H1 (cell line): ENCODE measurements around the gene CLCA1. TPM values are rescaled to one million over a fixed set of nuclear protein-coding genes. Genes with fewer than 3 reads are reported as not detected.

Experiments
- CTCF ChIA-PET: fragments of 300-600 bp; sonication (Branson Sonifier 250); formaldehyde crosslinking; loops from one replicate; lab custom pipeline; 2021; ENCODE audit not compliant: partially characterized antibody; lab: Charles Lee
- POLR2A ChIA-PET: fragments of 300-600 bp; sonication (Branson Sonifier 250); formaldehyde crosslinking; loops from one replicate; lab custom pipeline; 2021; ENCODE audit warnings: inconsistent platforms; ENCODE audit not compliant: partially characterized antibody; lab: Charles Lee
- DNase-seq, 2 experiments: peaks; one replicate each; pipeline versions ENCODE4 v3.0.0 to v3.0.0-alpha.2; 2010 to 2022; ENCODE audit warnings: low spot score in 2 of 2, low read depth in 1 of 2, mixed read lengths in 1 of 2
- FAIRE-seq: peaks from 2 replicates; lab custom pipeline; 2011; peaks lifted over from hg19 to GRCh38; lab: Jason Lieb, UNC
- H2AFZ ChIP-seq: 2 replicates; pipeline ENCODE4 v1.8.1; 2012; ENCODE audit warnings: low read length, inconsistent platforms
- H2AK5ac ChIP-seq: 2 replicates; pipeline ENCODE4 v1.6.1; 2013; ENCODE audit warnings: low read depth, low read length
- H2BK120ac ChIP-seq: replicated peaks from 2 replicates; pipeline ENCODE3; 2013; ENCODE audit warnings: low read depth, low read length, inconsistent platforms
- H2BK12ac ChIP-seq: 2 replicates; pipeline ENCODE4 v1.6.1; 2013; ENCODE audit warnings: low read depth, low read length
- H2BK15ac ChIP-seq: 2 replicates; pipeline ENCODE4 v1.6.1; 2013; ENCODE audit warnings: low read length
- H2BK20ac ChIP-seq: 2 replicates; pipeline ENCODE4 v1.6.1; 2013; ENCODE audit warnings: low read length
- H2BK5ac ChIP-seq: 2 replicates; pipeline ENCODE4 v1.6.1; 2013; ENCODE audit warnings: low read depth, low read length
- H3K14ac ChIP-seq: 2 replicates; pipeline ENCODE4 v1.6.1; 2013; ENCODE audit warnings: inconsistent platforms; ENCODE audit not compliant: insufficient read length
- H3K18ac ChIP-seq: 2 replicates; pipeline ENCODE4 v1.6.1; 2013; ENCODE audit warnings: low read length; ENCODE audit errors: extremely low read depth
- H3K23ac ChIP-seq: 2 replicates; pipeline ENCODE4 v1.6.1; 2013; ENCODE audit warnings: inconsistent platforms; ENCODE audit not compliant: insufficient read length
- H3K23me2 ChIP-seq: 2 replicates; pipeline ENCODE4 v1.6.1; 2013; ENCODE audit warnings: low read depth, low read length
- H3K27ac ChIP-seq: 2 replicates; pipeline ENCODE4 v1.6.1; 2011; ENCODE audit warnings: low read depth, low read length, inconsistent platforms
- H3K27me3 ChIP-seq, 4 experiments: replicated peaks in 1 of 4; 1 replicate in 1 of 4; 2 replicates in 3 of 4; pipeline versions ENCODE4 v1.6.1 to v1.8.1; 2011 to 2013; ENCODE audit warnings: low read length in 3 of 4, mild to moderate bottlenecking in 3 of 4, inconsistent platforms in 2 of 4, mixed read lengths in 2 of 4, moderate library complexity in 1 of 4; ENCODE audit not compliant: control insufficient read depth in 3 of 4, insufficient read depth in 3 of 4; ENCODE audit errors: extremely low read depth in 1 of 4
- H3K36me3 ChIP-seq, 4 experiments: 2 replicates each; pipeline versions ENCODE4 v1.6.1 to v1.8.1; 2011 to 2013; ENCODE audit warnings: mild to moderate bottlenecking in 4 of 4, low read length in 3 of 4, moderate library complexity in 2 of 4, control low read depth in 1 of 4, inconsistent platforms in 1 of 4; ENCODE audit not compliant: insufficient read depth in 4 of 4, control insufficient read depth in 2 of 4
- H3K4ac ChIP-seq: replicated peaks from 2 replicates; pipeline ENCODE3; 2013; ENCODE audit warnings: low read length, low read depth, mixed read lengths, inconsistent platforms; ENCODE audit not compliant: insufficient read length
- H3K4me1 ChIP-seq, 4 experiments: replicated peaks in 1 of 4; 1 replicate in 1 of 4; 2 replicates in 3 of 4; pipeline versions ENCODE4 v1.6.1 to v1.8.1; 2011 to 2013; ENCODE audit warnings: low read length in 3 of 4, inconsistent platforms in 2 of 4, mixed read lengths in 1 of 4; ENCODE audit not compliant: insufficient read depth in 4 of 4, control insufficient read depth in 3 of 4
- H3K4me2 ChIP-seq, 2 experiments: 2 replicates each; pipeline versions ENCODE4 v1.6.1 to v1.8.1; 2011 to 2013; ENCODE audit warnings: low read depth in 2 of 2, low read length in 2 of 2, control low read depth in 1 of 2, inconsistent platforms in 1 of 2, mild to moderate bottlenecking in 1 of 2; ENCODE audit not compliant: insufficient read depth in 1 of 2
- H3K4me3 ChIP-seq, 4 experiments: fragments of 200-600, 300-600 bp in 1 of 4; sonication (generic), shearing (Covaris generic), sonication (Bioruptor Twin) in 1 of 4; 2 replicates each; pipeline versions ENCODE4 v1.5.1 to v1.8.1; 2011 to 2016; ENCODE audit warnings: low read length in 4 of 4, low read depth in 3 of 4, control low read depth in 2 of 4, inconsistent platforms in 2 of 4, mild to moderate bottlenecking in 2 of 4, mixed read lengths in 1 of 4, moderate library complexity in 1 of 4; ENCODE audit not compliant: insufficient read depth in 2 of 4; ENCODE audit errors: extremely low read depth in 1 of 4
- H3K56ac ChIP-seq: replicated peaks from 2 replicates; pipeline ENCODE3; 2013; ENCODE audit warnings: low read depth, mild to moderate bottlenecking, mixed read lengths, low read length, inconsistent platforms; ENCODE audit not compliant: insufficient read length
- H3K79me1 ChIP-seq: 2 replicates; pipeline ENCODE4 v1.6.1; 2013; ENCODE audit warnings: low read depth, low read length, control low read depth
- H3K79me2 ChIP-seq, 2 experiments: 2 replicates each; pipeline versions ENCODE4 v1.6.1 to v1.8.1; 2012 to 2013; ENCODE audit warnings: low read length in 2 of 2, mild to moderate bottlenecking in 2 of 2, inconsistent platforms in 1 of 2; ENCODE audit not compliant: insufficient read depth in 2 of 2, control insufficient read depth in 1 of 2
- H3K9ac ChIP-seq, 4 experiments: replicated peaks in 1 of 4; 1 replicate in 1 of 4; 2 replicates in 3 of 4; pipeline versions ENCODE4 v1.6.1 to v1.8.1; 2011 to 2013; ENCODE audit warnings: low read depth in 3 of 4, low read length in 3 of 4, control low read depth in 2 of 4, mild to moderate bottlenecking in 2 of 4, moderate library complexity in 2 of 4, inconsistent platforms in 1 of 4; ENCODE audit errors: extremely low read depth in 1 of 4
- H3K9me3 ChIP-seq, 2 experiments: 2 replicates each; pipeline versions ENCODE4 v1.6.1 to v1.8.1; 2012 to 2013; ENCODE audit warnings: mild to moderate bottlenecking in 2 of 2, moderate library complexity in 2 of 2, control low read depth in 1 of 2, inconsistent platforms in 1 of 2, low read depth in 1 of 2, low read length in 1 of 2, mixed read lengths in 1 of 2; ENCODE audit not compliant: insufficient read depth in 2 of 2
- H4K20me1 ChIP-seq, 2 experiments: replicated peaks in 1 of 2; 2 replicates each; pipeline versions ENCODE3 to v1.8.1; 2011 to 2013; ENCODE audit warnings: inconsistent platforms in 2 of 2, low read length in 2 of 2, mild to moderate bottlenecking in 1 of 2; ENCODE audit not compliant: insufficient read depth in 2 of 2, control insufficient read depth in 1 of 2
- H4K5ac ChIP-seq: 2 replicates; pipeline ENCODE4 v1.6.1; 2013; ENCODE audit warnings: low read length, low read depth, mixed read lengths, inconsistent platforms; ENCODE audit not compliant: insufficient read length
- H4K8ac ChIP-seq: 2 replicates; pipeline ENCODE4 v1.8.0; 2013; ENCODE audit warnings: mild to moderate bottlenecking, moderate library complexity, low read length, inconsistent platforms; ENCODE audit not compliant: insufficient read depth; ENCODE audit errors: extremely low read depth
- H4K91ac ChIP-seq: replicated peaks from 2 replicates; pipeline ENCODE3; 2013; ENCODE audit warnings: low read length, mixed read lengths, inconsistent platforms; ENCODE audit not compliant: insufficient read length
- ATF2 ChIP-seq: IDR thresholded peaks from 2 replicates; pipeline ENCODE4 v1.6.1; 2012; ENCODE audit warnings: low read length, inconsistent platforms
- CBX8 ChIP-seq: fragments of 300-800, 300-1000 bp; sonication (generic); IDR thresholded peaks from 2 replicates; pipeline ENCODE4 v1.7.1; 2016; ENCODE audit warnings: low read depth, low read length, borderline replicate concordance
- CTBP2 ChIP-seq: IDR thresholded peaks from 2 replicates; pipeline ENCODE4 v1.7.0; 2011; ENCODE audit warnings: borderline replicate concordance, mild to moderate bottlenecking, moderate library complexity, mixed read lengths, low read length; ENCODE audit not compliant: insufficient read depth, insufficient read length
- HDAC6 ChIP-seq: IDR thresholded peaks from one replicate; pipeline ENCODE4 v1.7.1; 2012; ENCODE audit warnings: low read depth, mild to moderate bottlenecking, inconsistent platforms, low read length, moderate library complexity
- JUN ChIP-seq: IDR thresholded peaks from 2 replicates; pipeline ENCODE4 v1.6.1; 2011; ENCODE audit warnings: low read depth, mild to moderate bottlenecking, improper control_type of control experiment, low read length
- POLR2A ChIP-seq, 2 experiments: IDR thresholded peaks; 1 replicate in 1 of 2; 2 replicates in 1 of 2; pipeline ENCODE4 v1.6.1; 2011; ENCODE audit warnings: low read depth in 2 of 2, low read length in 2 of 2, mild to moderate bottlenecking in 2 of 2; ENCODE audit errors: control extremely low read depth in 1 of 2
- SP2 ChIP-seq: IDR thresholded peaks from 2 replicates; pipeline ENCODE4 v1.6.1; 2012; ENCODE audit warnings: mild to moderate bottlenecking, low read length, inconsistent platforms
- SP4 ChIP-seq: IDR thresholded peaks from 2 replicates; pipeline ENCODE4 v1.6.1; 2012; ENCODE audit warnings: low read length, inconsistent platforms
- TAF7 ChIP-seq: optimal IDR thresholded peaks from 2 replicates; pipeline ENCODE3; 2011; ENCODE audit warnings: low read depth, mild to moderate bottlenecking, inconsistent platforms, low read length, moderate library complexity, borderline replicate concordance
- whole genome bisulfite sequencing, 2 experiments: shearing (Covaris generic) in 1 of 2; methylation state at CpG; one replicate each; pipeline versions ENCODE4 v1.1.6 to v1.1.7; 2013 to 2015; ENCODE audit warnings: low lambda C conversion rate in 2 of 2, mixed read lengths in 2 of 2, inconsistent platforms in 1 of 2, low coverage in 1 of 2, missing lambda C conversion rate in 1 of 2; ENCODE audit not compliant: insufficient replicate concordance in 2 of 2, insufficient coverage in 1 of 2, insufficient read length in 1 of 2; ENCODE audit errors: extremely low coverage in 1 of 2, missing lambda C conversion rate in 1 of 2; 5-methylcytosine and 5-hydroxymethylcytosine counted together
- polyA plus RNA-seq, 7 experiments: library from polyadenylated mRNA; depleted of rRNA in 3 of 7; stranded (reverse) in 5 of 7; unstranded in 2 of 7; fragments of >200 nt in 5 of 7; fragments of 200-250 nt in 2 of 7; gene quantifications; 1 replicate in 5 of 7; 2 replicates in 1 of 7; 4 replicates in 1 of 7; pipeline versions ENCODE4 v1.2.1 to v1.2.3, GENCODE V29; 2011 to 2013; ENCODE audit warnings: missing spikeins in 2 of 7, mixed read lengths in 2 of 7
- total RNA-seq: library from RNA; stranded (reverse); fragmentation: NEBNext Ultra II Directional; extraction: Animal tissue kit (Norgen Biotek cat#: 25700); gene quantifications from 2 replicates; pipeline ENCODE4 v1.2.1, GENCODE V29; 2021

CLCA1 gene
- total and polyA plus RNA-seq, 2 of the 8 experiments (the other 6 are each of a cell fraction or from before 2014, with no cell fraction given) = not detected

- H3K27ac ChIP-seq = no peak overlapping the region
- no peak for TF ChIP-seq CTBP2
- TF ChIP-seq TAF7 = no peak
- no peak for TF ChIP-seq HDAC6
- no peak for TF ChIP-seq POLR2A (IDR thresholded peaks at IDR 0.05; ENCODE audit: control extremely low read depth in 1 of 2, low read depth in 2 of 2, low read length in 2 of 2)
- TF ChIP-seq ATF2 = no peak
- TF ChIP-seq SP2 = no peak
- TF ChIP-seq SP4 = no peak
- no peak for TF ChIP-seq CBX8
- TF ChIP-seq JUN = no peak
These were observed 19.0 kb downstream of the CLCA1 start for GRCh38 chr1:86487811-86488141.

More at GRCh38 chr1:86487811-86488141, 19.0 kb downstream of the CLCA1 start:
- H3K4me2 ChIP-seq = no peak overlapping the region
- H3K9me3 ChIP-seq = no peaks in the 10 kb centered on the region
- no peak overlapping the region for H3K4ac ChIP-seq
- H3K18ac ChIP-seq = no peak overlapping the region
- no peak overlapping the region for H2BK5ac ChIP-seq
- H4K5ac ChIP-seq = no peak overlapping the region
- H3K14ac ChIP-seq = no peak overlapping the region
- CTCF ChIA-PET = interaction anchor here (0.6 to 7.9 kb wide), 3 partner anchors 13 to 709 kb away, joined by 5 to 49 read pairs (median 23); no protein-coding TSS in a partner anchor
- no peak overlapping the region for H2BK12ac ChIP-seq
- H4K8ac ChIP-seq = no peak overlapping the region
- no peak overlapping the region for H2BK15ac ChIP-seq
- no peaks in the 10 kb centered on the region for H3K4me1 ChIP-seq
- H3K56ac ChIP-seq = no peak overlapping the region
- no peaks in the 10 kb centered on the region for H3K27me3 ChIP-seq
- no peak overlapping the region for H3K23ac ChIP-seq
- H2AFZ ChIP-seq = no peak overlapping the region
- no peaks in the 10 kb centered on the region; the same call in 1 of the 2 replicates for H3K23me2 ChIP-seq
- H2BK20ac ChIP-seq = no peak overlapping the region
- no peak overlapping the region for H3K4me3 ChIP-seq
- POLR2A ChIA-PET = no interaction called here
- H3K79me1 ChIP-seq = no peaks in the 10 kb centered on the region
- no peak overlapping the region for H2AK5ac ChIP-seq
- H4K20me1 ChIP-seq = no peaks in the 10 kb centered on the region
- 83% methylated on average over 4 of the region's 4 CpGs; no CpG with 5 or more reads in 1 of the 2 experiments for WGBS, 2 experiments
- no peak overlapping the region for H4K91ac ChIP-seq
- H2BK120ac ChIP-seq = no peak overlapping the region
- DNase-seq = no peak
- no peaks in the 10 kb centered on the region for H3K36me3 ChIP-seq
- no peak for FAIRE-seq
- H3K9ac ChIP-seq = no peak overlapping the region
- no peaks in the 10 kb centered on the region for H3K79me2 ChIP-seq
